GM21390 (cell line): ENCODE results near the gene IFNLR1.

Experiments used
- ATAC-seq: cut with Tn5 transposase; IDR thresholded peaks from one replicate; pipeline ENCODE4 v1.9.1; 2021; ENCODE audit not compliant: unreplicated experiment

Gene IFNLR1

GRCh38 chr1:24206516-24207394, 19.7 kb upstream of the IFNLR1 start:
- no peak for ATAC-seq

GRCh38 chr1:24206083-24206464, 19.0 kb upstream of the IFNLR1 start:
- ATAC-seq: no peak

GRCh38 chr1:24205345-24206082, 18.4 kb upstream of the IFNLR1 start:
- ATAC-seq: no peak

- no peak for ATAC-seq
These were observed 17.0 kb upstream of the IFNLR1 start for GRCh38 chr1:24204116-24204515.

GRCh38 chr1:24203404-24203803, 16.3 kb upstream of the IFNLR1 start:
- peak; percentile 66 for ATAC-seq

GRCh38 chr1:24202987-24203386, 15.9 kb upstream of the IFNLR1 start:
- ATAC-seq: no peak

GRCh38 chr1:24202556-24202955, 15.5 kb upstream of the IFNLR1 start:
- no peak for ATAC-seq

GRCh38 chr1:24201941-24202440, 14.9 kb upstream of the IFNLR1 start:
- ATAC-seq: no peak

GRCh38 chr1:24199291-24199900, 12.3 kb upstream of the IFNLR1 start:
- no peak for ATAC-seq

GRCh38 chr1:24198766-24199165, 11.7 kb upstream of the IFNLR1 start:
- no peak for ATAC-seq

GRCh38 chr1:24195874-24196273, 8.8 kb upstream of the IFNLR1 start:
- no peak for ATAC-seq

- ATAC-seq: no peak
These were observed 8.0 kb upstream of the IFNLR1 start for GRCh38 chr1:24195136-24195535.

GRCh38 chr1:24193046-24193445, 6.0 kb upstream of the IFNLR1 start:
- ATAC-seq: no peak

- ATAC-seq: no peak
These were observed 4.8 kb upstream of the IFNLR1 start for GRCh38 chr1:24191860-24192259.

GRCh38 chr1:24190983-24191461, 3.9 kb upstream of the IFNLR1 start:
- peak; percentile 45 for ATAC-seq

- ATAC-seq: no peak
These were observed 2.4 kb upstream of the IFNLR1 start for GRCh38 chr1:24189528-24189927.

GRCh38 chr1:24186711-24186992, 437 bp downstream of the IFNLR1 start:
- no peak for ATAC-seq

GRCh38 chr1:24186031-24186710, 918 bp downstream of the IFNLR1 start:
- no peak for ATAC-seq

- no peak for ATAC-seq
These were observed 2.0 kb downstream of the IFNLR1 start for GRCh38 chr1:24185076-24185475.

GRCh38 chr1:24182061-24182460, 5.0 kb downstream of the IFNLR1 start:
- ATAC-seq: no peak

GRCh38 chr1:24181619-24182018, 5.5 kb downstream of the IFNLR1 start:
- no peak for ATAC-seq
